GOT3 (cell line): ENCODE results near the gene SPSB3.

Experiments used
- DNase-seq: peaks from one replicate; lab custom pipeline; 2025; ENCODE audit warnings: mixed read lengths; lab: John Stamatoyannopoulos, UW

Gene SPSB3

DNA sequence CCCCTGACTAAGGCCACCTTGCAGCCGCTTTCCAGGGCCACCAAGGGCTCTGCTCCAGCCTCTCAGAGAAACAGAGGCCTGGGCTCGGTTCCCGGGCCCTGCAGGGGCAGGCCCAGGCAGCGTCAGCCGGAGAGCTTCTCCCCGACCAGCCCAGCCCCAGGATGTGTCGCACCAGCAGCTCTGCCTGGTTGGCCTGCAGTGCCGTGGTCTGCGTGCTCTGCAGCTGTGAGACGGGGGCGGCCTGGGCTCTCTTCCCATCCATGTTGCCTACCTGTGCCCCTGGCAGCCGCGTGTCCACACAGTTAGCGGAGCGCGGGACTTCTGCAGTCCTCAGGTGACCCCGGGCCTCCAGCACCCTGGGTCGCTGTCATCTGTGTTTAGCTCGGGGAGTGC lies 6.3 kb upstream of the SPSB3 start:
- DNase-seq, result no peak

- DNase-seq, result no peak
Observed at GRCh38 chr16:1788095-1788707, 5.8 kb upstream of the SPSB3 start.

DNA sequence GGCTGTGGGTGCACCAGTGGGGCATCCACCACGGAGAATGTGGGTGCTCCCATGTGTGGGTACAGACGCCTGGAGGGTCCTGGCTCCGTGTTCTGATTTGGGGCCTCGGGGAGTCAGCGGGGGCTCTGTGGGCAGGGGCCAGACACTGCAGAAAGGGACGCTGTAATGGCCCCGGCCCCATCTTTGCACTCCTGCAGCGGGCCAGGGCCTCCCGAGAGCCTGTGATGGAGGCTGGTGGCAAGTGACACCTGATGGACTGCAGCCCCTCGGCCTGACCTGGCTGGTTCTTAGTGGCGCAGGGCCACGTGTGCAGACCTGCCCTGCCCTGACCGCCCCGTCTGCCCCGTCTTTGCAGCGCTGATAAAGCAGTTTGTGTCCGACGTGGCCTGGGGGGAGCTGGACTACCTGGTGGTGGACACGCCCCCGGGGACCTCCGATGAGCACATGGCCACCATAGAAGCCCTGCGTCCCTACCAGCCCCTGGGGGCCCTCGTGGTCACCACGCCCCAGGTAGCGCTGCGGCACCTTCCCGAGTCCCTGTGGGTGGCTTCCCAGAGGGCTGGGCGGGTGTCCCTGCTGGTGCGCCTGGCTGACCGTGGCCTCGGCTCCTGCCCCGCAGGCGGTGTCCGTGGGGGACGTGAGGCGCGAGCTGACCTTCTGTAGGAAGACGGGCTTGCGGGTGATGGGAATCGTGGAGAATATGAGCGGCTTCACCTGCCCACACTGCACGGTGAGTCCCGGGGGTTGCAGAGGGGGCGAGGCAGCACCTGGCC lies 5.1 kb upstream of the SPSB3 start:
- DNase-seq, result no peak

DNA sequence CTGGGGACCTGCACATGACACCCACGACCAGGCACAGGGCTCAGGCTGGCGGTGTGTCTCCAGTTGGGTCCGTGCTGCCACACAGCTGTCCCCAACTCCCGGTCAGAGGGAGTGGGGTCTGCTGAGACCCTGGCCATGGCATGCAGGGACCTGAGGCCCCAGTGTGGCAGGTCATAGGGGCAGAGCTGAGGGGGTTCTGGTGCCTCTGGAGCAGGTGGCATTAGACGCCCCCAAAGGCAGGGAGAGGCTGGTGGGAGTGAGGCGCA lies 4.6 kb upstream of the SPSB3 start:
- no peak for DNase-seq

DNA sequence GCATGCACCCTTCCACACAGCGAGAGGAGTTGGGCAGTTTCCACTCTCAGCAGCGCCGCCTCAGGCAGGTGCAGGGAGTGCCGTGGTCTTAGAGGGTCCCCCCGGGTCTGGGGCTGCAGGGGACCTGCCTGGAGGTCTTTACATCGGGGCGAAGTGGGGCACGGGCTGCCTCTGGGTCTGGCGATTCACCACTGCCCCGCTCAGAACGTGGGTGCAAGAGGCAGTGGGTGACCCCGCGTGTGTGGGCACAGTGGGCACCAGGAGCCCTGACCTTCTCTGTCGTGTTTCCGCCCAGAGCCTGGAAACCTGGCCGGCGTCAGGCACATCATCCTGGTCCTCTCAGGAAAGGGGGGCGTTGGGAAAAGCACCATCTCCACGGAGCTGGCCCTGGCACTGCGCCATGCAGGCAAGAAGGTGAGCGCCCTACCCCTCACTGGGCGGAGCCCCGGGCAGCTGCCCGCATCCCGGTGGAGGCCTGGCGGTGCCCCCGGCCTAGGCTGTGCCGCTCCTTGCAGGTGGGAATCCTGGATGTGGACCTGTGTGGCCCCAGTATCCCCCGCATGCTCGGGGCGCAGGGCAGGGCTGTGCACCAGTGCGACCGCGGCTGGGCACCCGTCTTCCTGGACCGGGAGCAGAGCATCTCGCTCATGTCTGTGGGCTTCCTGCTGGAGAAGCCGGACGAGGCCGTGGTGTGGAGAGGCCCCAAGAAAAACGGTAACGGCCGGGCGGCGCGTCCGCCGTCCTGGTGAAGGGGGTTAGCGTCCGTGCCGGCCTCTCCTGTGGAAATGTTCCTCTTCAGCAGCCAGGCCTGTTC lies 4.1 kb upstream of the SPSB3 start:
- DNase-seq, result no peak

GRCh38 chr16:1785846-1786170 lies 3.4 kb upstream of the SPSB3 start:
- no peak for DNase-seq

- DNase-seq, result no peak
Observed at GRCh38 chr16:1784977-1785845, 2.8 kb upstream of the SPSB3 start.

GRCh38 chr16:1781758-1782407 lies 488 bp downstream of the SPSB3 start:
- no peak for DNase-seq

GRCh38 chr16:1781254-1781653 lies 1.1 kb downstream of the SPSB3 start:
- no peak for DNase-seq

DNA sequence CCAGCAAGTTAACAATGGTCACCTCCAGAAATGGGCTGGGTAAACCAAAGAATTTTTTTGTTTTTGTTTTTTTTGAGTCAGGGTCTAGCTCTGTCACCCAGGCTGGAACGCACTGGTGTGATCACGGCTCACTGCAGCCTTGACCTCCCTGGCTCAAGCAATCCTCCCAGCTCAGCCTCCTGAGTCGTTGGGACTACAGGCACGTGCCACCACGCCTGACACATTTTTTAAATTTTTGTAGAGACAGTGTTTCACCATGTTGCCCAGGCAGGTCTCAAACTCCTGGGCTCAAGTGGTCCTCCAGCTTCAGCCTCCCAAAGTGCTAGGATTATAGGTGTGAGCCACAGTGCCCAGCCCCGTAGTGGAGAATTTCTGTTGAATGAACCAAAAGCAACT lies 1.7 kb downstream of the SPSB3 start:
- no peak for DNase-seq

DNA sequence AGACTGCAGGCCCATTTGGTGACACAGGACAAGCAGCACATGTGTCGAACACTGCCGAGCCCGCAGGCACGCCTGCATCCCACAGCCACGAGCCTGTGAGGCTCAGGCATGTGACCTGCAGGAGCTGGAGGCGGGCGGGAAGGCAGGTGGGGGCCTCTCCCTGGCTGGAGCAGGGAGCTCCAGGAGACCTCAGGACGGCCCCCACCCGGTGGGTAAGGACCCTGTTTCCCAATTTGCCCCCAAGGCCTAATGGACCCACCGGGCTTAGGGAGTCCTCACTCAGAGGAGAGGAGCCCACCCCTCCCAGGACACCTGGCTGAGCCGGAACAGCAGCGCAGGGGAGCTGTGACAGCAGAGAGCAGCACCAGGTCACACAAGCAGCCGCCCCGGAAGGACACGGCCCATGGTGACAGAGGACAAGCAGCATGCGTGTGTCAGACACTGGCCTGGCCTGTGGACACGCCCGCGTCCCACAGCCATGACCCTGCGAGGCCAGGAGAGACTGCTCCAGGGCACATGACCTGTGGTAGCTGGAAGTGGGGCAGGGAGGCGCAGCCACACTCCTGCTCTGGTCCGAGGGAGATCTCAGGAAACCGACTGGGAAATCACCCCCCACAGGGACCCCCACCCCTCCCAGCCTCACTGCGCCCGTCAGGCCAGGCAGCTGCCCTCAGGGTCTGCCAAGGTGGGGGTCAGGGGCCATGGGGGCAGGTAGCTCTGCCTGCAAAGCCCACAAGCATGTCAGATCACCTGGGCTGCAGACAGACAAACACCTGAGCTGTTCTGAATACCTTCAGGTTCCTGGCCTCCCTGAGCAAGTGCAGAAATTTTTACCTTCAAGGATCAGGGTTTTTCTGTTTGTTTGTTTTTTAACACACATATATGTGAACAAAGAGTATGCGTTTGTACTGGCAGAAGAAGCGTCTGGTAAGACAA lies 2.4 kb downstream of the SPSB3 start:
- no peak for DNase-seq

GRCh38 chr16:1779234-1779701 lies 3.1 kb downstream of the SPSB3 start:
- no peak for DNase-seq

DNA sequence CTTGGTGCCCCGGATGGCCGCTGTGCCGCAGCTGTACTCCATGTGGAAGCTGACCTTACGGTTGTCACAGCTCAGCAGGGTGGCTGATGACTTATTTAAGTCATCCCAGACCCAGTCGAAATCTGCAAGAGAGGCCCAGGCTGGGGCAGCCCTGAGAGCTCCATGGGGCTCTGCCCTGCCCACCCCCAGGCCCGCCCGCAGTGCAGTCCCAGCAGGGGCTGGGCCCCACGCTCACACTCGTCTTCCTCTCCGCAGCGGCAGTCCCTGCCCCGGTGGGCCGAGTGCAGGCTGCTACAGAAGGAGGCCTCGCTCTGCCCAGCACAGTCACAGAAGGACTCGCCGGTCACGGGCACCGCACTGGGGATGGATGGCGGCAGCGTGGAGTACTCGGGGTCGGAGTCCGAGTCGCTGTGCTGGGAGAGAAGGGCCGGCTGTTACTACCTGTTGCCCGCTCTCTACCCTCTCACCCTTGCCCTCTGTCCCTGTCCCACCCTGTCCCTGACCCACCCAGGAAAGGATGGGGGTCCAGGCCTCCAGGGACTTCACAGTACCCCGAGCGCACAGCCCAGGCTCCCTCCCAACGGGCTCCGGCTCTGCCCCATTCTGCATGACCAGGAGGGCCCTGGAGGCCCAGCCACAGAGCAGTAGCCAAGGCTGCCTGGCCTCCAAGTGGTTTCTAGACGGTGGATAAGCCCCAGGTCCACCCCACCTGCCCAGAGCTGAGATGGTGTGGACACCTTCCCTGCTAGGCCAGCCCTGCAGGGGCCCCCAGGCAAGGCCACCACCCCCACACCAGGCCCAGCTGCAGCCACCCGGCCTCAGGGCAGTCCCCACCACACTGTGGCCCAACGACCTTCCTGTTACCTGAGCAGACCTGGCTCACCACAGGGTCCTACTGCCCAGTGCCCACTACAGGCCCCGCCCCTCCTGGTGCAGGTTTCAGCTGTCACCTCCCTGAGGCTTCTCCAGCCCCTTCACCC lies 3.9 kb downstream of the SPSB3 start:
- no peak for DNase-seq

GRCh38 chr16:1777375-1778199 lies 4.8 kb downstream of the SPSB3 start:
- no peak for DNase-seq

GRCh38 chr16:1776991-1777374 lies 5.4 kb downstream of the SPSB3 start:
- no peak for DNase-seq

GRCh38 chr16:1776672-1776955 lies 5.8 kb downstream of the SPSB3 start:
- DNase-seq, result no peak

GRCh38 chr16:1775846-1776671 lies 6.3 kb downstream of the SPSB3 start:
- no peak for DNase-seq
